Activated CD8-positive, alpha-beta memory T cell treated with anti-CD3 and anti-CD28 coated beads, Interleukin-2, amount 10 ng/mL, durations not matched to agents 7 days and 5 days (primary cell): ENCODE data around the gene PLEKHM3. TPM values are rescaled to one million over a fixed set of nuclear protein-coding genes. Genes with fewer than 3 reads are reported as not detected.

Experiments
- ATAC-seq: fragments of 150-1000 bp; cut with Tn5 transposase; one replicate; pipeline ENCODE4 v1.10.0; 2021; ENCODE audit warnings: moderate library complexity
- CTCF ChIA-PET: fragments of 350-600 bp; sonication (Branson Sonifier 250); formaldehyde crosslinking; loops from one replicate; lab custom pipeline; 2021; ENCODE audit warnings: antibody characterized with exemption; lab: Charles Lee
- DNase-seq: peaks from one replicate; pipeline ENCODE4 v3.0.0-alpha.2; 2020
- H3K27ac Mint-ChIP-seq: one replicate; pipeline ENCODE4 v1.8.0; 2021; ENCODE audit warnings: mild to moderate bottlenecking, mixed read lengths
- H3K27me3 Mint-ChIP-seq: one replicate; pipeline ENCODE4 v1.8.0; 2021; ENCODE audit warnings: mixed read lengths
- H3K36me3 Mint-ChIP-seq: one replicate; pipeline ENCODE4 v1.8.0; 2021; ENCODE audit warnings: mild to moderate bottlenecking, mixed read lengths
- H3K4me1 Mint-ChIP-seq: one replicate; pipeline ENCODE4 v1.8.0; 2021; ENCODE audit warnings: mixed read lengths
- H3K4me3 Mint-ChIP-seq: one replicate; pipeline ENCODE4 v1.8.0; 2021; ENCODE audit warnings: mild to moderate bottlenecking, moderate library complexity, mixed read lengths
- H3K9me3 Mint-ChIP-seq: one replicate; pipeline ENCODE4 v1.8.0; 2022; ENCODE audit warnings: low read depth, mixed read lengths
- total RNA-seq, 2 experiments: library from RNA; stranded (reverse); gene quantifications; one replicate each; pipeline ENCODE4 v1.2.3, GENCODE V29; 2021

Gene PLEKHM3
- total RNA-seq, 2 experiments from 2014 or later = 4.7 to 5.1 TPM

DNA sequence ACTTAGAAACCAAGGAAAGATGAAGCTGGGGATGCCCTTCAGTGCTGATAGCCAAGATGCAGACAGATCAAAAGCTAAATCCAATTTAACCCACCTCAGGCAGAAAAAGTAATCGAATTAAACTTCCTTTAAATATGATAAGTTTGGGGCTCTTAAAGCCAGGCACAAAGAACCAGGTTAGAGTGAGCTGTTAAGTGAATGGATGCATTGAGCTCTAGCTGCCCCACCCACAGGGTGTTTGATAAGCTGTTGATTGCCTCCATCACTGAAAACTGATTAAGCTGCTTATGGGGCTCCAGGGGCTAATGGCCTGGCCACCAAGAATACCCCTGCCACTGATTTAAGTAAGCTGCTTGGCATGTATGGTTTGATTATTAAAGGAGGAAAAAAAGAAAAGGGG is 119.8 kb downstream of the PLEKHM3 start:
- CTCF ChIA-PET = no interaction called here
- Mint-ChIP-seq H3K4me3 (no peak overlapping the region), H3K27ac (no peak overlapping the region), H3K4me1 (no peaks in the 10 kb centered on the region), H3K27me3 (no peaks in the 10 kb centered on the region), H3K9me3 (no peaks in the 10 kb centered on the region), H3K36me3 (no peaks in the 10 kb centered on the region)
- DNase-seq (no peak), ATAC-seq (no peak)

DNA sequence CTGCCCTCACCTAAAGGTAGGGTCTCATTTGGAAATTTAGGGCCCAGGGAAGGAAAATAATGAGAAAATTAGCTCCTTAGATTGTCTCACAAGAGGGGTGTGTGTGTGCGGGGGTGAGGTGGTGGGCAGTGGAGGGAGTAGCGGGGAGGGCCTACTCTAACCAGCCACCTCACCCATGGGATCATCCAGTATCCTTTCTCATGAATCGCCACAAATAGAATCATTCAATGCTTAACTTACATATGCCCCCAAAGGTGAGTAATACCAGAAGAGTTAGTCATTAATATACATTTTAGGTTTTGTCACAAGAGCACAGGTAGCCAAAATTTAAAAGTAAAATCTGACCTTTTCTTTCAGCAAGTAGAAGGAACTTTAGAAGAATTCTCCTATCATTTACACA is 122.1 kb downstream of the PLEKHM3 start:
- H3K36me3 Mint-ChIP-seq = no peaks in the 10 kb centered on the region
- no peak for ATAC-seq

DNA sequence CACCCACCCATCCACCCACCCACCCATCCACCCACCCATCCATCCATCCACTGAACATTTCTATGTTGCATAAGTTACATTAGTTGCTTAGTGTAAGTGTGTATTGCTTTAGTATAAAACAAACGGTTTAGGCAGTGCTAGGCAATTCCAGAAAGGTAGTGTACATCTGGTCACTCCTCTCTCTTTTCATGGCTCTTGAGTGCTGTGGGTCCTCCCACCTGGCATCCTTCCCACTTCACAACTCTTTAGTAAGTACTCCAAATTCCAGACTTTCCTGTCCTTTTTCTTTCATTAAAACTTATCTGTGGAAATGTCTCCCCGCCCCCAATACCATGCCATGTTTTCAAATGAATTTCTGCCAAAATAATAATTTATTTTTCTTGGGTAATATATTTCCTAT is 122.5 kb downstream of the PLEKHM3 start:
- CTCF ChIA-PET = no interaction called here
- Mint-ChIP-seq H3K4me3 (no peak overlapping the region), H3K36me3 (no peaks in the 10 kb centered on the region), H3K9me3 (no peaks in the 10 kb centered on the region), H3K27me3 (no peaks in the 10 kb centered on the region), H3K4me1 (no peaks in the 10 kb centered on the region), H3K27ac (no peak overlapping the region)
- no peak for DNase-seq
- ATAC-seq = no peak

More for the DNA sequence above, 122.1 kb downstream of the PLEKHM3 start:
- no peaks in the 10 kb centered on the region for H3K9me3 Mint-ChIP-seq
- no peak overlapping the region for H3K27ac Mint-ChIP-seq
- H3K4me3 Mint-ChIP-seq = no peak overlapping the region
- CTCF ChIA-PET = no interaction called here
- H3K27me3 Mint-ChIP-seq = no peaks in the 10 kb centered on the region
- no peak for DNase-seq
- no peaks in the 10 kb centered on the region for H3K4me1 Mint-ChIP-seq

DNA sequence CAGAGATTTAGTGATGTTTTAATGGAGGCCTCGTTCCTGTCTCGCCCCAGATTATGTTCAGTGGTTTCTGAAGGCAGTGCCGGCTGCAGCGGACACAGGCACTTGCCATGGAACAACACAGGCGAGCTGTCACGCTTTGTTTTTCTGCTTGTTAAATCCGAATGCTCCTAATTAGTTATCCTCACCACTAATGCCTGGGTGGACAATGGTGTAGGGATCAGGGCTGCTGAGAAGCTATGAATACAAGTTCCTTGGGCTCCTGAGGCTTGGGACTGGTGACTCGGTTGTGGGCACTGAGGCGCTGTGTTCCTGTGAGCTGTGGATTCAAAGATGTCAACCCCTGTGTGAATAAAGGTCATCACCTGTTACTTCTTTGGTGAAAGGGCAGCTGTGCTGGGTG is 123.5 kb downstream of the PLEKHM3 start:
- Mint-ChIP-seq H3K4me3 (no peak overlapping the region), H3K4me1 (no peaks in the 10 kb centered on the region), H3K27me3 (no peaks in the 10 kb centered on the region), H3K9me3 (no peaks in the 10 kb centered on the region), H3K36me3 (no peaks in the 10 kb centered on the region), H3K27ac (no peak overlapping the region)
- ATAC-seq = no peak
- CTCF ChIA-PET = no interaction called here
- no peak for DNase-seq

DNA sequence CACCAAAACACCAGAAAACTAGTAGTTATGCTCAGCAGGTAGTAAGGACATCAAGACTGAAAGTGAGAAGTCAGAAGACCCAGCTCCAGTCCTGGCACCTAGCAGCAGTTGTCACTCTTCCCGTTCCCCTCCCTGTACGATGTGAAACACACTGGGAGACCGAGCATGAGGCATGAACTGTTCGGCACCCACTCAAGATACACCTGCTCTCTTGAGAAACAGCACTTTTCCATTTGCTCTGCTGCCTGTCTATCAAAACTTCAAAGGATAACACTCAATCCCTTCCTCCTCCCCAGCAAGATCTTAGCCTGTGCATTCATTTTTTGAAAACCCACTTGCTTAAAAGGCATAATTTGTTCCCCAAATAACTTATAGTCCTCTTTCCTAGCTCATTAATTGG is 123.9 kb downstream of the PLEKHM3 start:
- Mint-ChIP-seq H3K4me3 (no peak overlapping the region), H3K27me3 (no peaks in the 10 kb centered on the region), H3K36me3 (no peaks in the 10 kb centered on the region), H3K4me1 (no peaks in the 10 kb centered on the region), H3K9me3 (no peaks in the 10 kb centered on the region), H3K27ac (no peak overlapping the region)
- no peak for ATAC-seq
- DNase-seq = no peak
- CTCF ChIA-PET = no interaction called here

DNA sequence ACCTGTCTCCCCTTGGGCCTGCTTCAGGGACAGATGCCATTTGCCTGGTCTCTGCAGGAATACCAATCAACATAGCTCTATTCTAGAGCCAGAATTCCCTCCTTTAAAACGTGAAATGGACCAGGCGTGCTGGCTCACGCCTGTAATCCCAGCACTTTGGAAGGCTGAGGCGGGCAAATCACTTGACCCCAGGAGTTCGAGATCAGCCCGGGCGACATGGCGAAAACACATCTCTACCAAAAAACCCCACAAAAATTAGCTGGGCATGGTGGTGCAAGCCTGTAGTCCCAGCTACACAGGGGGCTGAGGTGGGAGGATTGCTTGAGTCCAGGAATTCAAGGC is 127.0 kb downstream of the PLEKHM3 start:
- Mint-ChIP-seq H3K27me3 (no peaks in the 10 kb centered on the region), H3K4me3 (no peak overlapping the region), H3K4me1 (no peaks in the 10 kb centered on the region), H3K27ac (no peak overlapping the region), H3K9me3 (no peaks in the 10 kb centered on the region), H3K36me3 (no peaks in the 10 kb centered on the region)
- ATAC-seq (no peak), DNase-seq (no peak)
- CTCF ChIA-PET = no interaction called here

DNA sequence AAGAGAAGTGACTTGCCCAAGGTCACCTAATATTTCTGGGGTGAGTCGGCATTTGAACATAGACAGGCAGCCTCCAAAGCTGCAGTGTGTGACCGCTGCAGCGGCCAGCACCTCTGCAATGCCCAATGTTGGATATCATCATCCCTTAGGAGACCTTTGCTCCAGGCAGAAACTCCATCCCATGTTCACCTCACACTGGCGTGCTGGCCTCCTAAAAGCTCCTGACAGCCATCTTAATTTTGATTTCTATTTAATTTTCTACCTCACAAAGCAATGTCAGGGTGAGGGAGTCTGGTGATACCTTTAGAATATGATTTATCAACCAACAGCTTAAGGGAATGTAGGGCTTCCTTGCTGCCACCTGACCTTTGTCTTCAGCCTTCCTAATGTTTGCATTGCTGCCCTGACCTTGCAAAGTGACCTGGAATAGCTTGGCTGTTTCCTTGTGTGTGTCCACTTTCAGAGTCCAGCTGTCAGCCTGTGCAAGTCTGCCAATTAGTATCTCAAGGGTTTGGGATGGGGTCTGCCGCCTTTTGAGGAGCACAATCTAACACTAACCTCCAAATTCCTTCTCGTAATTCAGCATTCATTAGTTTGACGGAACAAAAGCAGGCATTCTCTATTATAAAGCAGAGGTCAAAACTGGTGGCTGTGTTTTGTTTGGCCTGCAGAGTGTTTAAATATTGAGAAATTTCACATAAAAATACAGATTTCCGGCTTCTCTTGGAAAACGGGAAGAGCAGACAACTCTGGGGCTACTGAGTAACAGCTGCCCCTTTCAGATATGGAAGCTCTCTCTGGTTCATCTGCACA is 127.6 kb downstream of the PLEKHM3 start:
- CTCF ChIA-PET = no interaction called here
- DNase-seq (no peak), ATAC-seq (no peak)
- H3K36me3 Mint-ChIP-seq = no peaks in the 10 kb centered on the region
- no peaks in the 10 kb centered on the region for H3K27me3 Mint-ChIP-seq
- H3K9me3 Mint-ChIP-seq = no peaks in the 10 kb centered on the region
- no peaks in the 10 kb centered on the region for H3K4me1 Mint-ChIP-seq
- H3K27ac Mint-ChIP-seq = no peak overlapping the region
- H3K4me3 Mint-ChIP-seq = no peak overlapping the region

DNA sequence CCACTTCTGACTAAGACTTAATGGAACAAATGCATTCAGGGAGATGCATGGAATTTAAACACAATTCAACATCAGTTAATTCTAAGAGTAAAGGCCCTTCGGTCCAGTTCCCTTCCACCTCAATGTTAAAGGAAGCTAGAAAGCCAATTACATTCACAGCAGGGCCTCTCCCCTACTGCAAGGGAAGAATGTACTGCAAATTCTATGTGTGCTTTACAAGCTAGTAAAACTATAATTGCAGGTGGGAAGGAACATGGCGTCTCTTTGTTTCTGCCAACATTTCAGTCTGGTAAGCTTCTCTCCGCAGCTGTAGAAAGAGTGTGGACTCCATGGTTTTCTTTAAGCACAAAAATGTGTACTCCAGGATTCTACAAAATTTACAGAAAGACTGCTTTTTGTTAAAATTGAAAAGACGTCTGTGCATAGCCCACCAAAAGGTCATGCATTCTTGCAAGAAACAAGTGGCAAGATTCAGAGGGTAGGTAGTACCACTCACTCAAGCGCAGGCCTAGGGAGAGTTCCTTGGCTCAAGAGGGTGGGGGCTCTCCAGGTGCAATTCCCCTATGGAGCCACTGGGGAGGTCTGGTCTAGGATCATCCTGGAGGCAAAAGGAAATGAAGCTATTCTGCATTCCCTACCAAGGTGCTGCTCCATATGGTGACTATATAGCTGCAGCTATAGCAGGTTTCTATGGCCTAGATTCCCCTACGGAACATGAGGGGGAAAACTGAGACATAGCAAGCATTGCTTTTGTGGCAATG is 128.6 kb downstream of the PLEKHM3 start:
- H3K9me3 Mint-ChIP-seq = no peaks in the 10 kb centered on the region
- CTCF ChIA-PET = no interaction called here
- ATAC-seq (no peak), DNase-seq (no peak)
- H3K36me3 Mint-ChIP-seq = no peaks in the 10 kb centered on the region
- H3K27ac Mint-ChIP-seq = no peak overlapping the region
- H3K4me3 Mint-ChIP-seq = no peak overlapping the region
- H3K4me1 Mint-ChIP-seq = no peaks in the 10 kb centered on the region
- H3K27me3 Mint-ChIP-seq = no peaks in the 10 kb centered on the region

DNA sequence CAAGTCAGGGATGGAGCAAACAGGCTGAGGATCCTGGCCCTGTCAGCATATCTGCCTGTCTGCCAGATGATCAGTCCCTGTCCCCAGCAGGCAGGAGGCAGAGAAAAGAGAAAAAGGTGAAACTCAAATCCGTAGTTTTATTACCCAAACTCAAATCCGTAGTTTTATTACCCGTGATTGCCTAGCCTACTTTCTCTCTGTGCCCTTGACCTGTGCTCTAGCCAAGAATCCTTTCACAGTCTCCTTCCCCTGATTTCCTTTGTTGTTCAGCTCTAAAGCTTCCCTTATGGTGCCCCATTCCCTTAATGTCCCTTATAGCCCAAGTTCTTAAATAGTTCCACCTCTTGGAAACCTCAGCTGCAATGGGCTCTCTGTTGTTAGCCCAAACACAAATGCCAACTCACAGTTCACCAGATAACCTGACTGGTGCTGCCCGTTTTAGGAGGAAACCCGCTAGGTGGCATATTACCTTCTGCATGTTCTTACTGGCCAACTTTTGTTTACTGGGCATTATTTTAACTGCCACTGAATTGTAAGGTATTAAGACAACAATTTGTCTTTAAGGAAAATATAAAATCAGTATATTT is 130.0 kb downstream of the PLEKHM3 start:
- DNase-seq = no peak
- ATAC-seq = no peak
- H3K4me1 Mint-ChIP-seq = no peaks in the 10 kb centered on the region
- H3K36me3 Mint-ChIP-seq = no peaks in the 10 kb centered on the region
- no peak overlapping the region for H3K4me3 Mint-ChIP-seq
- H3K9me3 Mint-ChIP-seq = no peaks in the 10 kb centered on the region
- CTCF ChIA-PET = no interaction called here
- H3K27me3 Mint-ChIP-seq = no peaks in the 10 kb centered on the region
- H3K27ac Mint-ChIP-seq = no peak overlapping the region

DNA sequence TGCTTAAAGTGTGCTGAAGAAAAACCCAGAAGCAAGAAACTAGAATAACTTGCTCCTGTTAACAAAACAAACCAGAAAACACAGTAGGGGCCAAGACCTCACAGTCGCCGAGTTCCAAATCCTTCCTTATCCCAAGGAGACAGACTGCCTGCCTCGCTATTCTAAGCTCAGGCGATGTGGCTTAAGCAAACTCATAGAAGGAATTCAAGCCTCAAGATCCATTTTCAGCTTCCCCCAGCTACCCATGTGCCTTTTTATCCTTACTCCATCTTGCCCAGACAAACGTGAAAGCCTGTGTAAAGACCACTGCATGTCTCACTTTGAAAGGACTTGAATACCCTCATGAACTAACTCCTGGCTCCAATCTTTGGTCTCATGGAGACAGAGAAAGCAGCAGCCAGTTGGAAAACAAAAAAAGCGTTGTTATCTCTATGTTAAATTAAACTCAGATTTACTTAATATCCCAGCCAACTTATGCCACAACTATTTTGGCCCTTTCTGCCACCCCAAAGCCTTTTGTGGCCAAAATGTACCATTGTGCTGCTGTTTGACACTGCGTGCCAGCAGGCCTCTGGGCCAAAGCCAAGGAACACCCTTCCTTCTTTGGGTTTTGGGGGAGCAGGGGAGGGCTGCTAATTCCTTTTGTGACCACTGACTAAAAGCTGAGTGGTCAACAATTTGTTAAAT is 132.5 kb downstream of the PLEKHM3 start:
- Mint-ChIP-seq H3K4me1 (no peaks in the 10 kb centered on the region), H3K27ac (no peak overlapping the region), H3K36me3 (no peaks in the 10 kb centered on the region), H3K27me3 (no peaks in the 10 kb centered on the region), H3K4me3 (no peak overlapping the region), H3K9me3 (no peaks in the 10 kb centered on the region)
- CTCF ChIA-PET = no interaction called here
- DNase-seq = no peak
- ATAC-seq = no peak

DNA sequence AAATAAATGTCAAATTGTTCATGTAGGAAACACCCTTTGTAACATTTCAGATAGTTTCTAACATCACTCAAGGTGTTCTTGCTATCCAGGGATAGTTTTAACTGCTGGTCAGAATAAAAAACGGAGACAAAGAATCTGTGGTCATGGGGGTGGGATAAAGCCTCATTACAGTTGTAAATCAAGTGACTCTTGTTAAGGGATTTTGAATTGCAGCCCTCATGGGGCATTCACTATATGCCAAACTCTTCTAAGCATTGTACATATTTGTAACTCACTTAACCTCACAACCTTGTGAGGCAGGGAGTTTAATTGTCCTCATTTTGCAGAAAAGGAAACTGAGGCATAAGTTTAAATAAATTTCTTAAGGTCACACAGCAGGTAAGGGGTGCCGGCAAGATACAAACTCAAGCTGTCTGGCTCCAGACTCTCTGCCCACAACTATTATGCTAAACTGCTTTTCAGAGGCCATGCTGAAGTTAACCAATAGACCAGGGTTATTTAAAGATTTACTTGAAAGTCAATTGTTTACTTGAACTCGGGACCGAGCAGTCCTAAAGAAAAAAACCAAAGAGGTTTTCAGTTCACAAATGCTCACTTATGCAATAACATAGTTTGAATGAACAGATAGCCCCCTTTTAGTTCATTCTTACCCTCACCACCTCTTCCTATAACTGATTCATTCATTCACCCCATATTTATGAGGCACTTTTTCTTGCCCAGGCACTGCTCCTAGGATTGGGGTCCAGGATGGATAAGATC is 134.1 kb downstream of the PLEKHM3 start:
- DNase-seq (no peak), ATAC-seq (no peak)
- CTCF ChIA-PET = no interaction called here
- no peaks in the 10 kb centered on the region for H3K9me3 Mint-ChIP-seq
- H3K36me3 Mint-ChIP-seq = no peaks in the 10 kb centered on the region
- no peaks in the 10 kb centered on the region for H3K27me3 Mint-ChIP-seq
- H3K4me1 Mint-ChIP-seq = no peaks in the 10 kb centered on the region
- no peak overlapping the region for H3K27ac Mint-ChIP-seq
- H3K4me3 Mint-ChIP-seq = no peak overlapping the region

DNA sequence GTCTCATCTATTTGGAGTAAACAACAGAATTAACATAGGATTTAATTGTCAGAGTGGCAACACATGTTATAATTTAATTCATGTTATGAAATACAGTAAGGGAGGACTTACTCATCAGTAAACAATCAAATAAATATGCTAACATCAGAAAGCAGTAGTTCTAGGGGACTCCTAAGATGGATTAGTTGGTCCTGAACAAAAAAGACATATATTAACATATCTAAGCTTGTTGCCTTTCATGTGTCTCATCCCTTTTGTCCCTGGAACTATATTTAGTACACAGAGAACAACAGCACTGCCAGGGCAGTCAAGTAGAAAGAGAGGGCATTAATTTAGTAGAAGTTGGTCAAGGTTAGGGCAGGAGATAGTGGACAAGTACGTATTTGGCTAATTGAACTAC is 137.8 kb downstream of the PLEKHM3 start:
- ATAC-seq (no peak), DNase-seq (no peak)
- no peaks in the 10 kb centered on the region for H3K27me3 Mint-ChIP-seq
- CTCF ChIA-PET = no interaction called here
- H3K4me1 Mint-ChIP-seq = peaks cover 1% of the 10 kb centered on the region
- no peak overlapping the region for H3K4me3 Mint-ChIP-seq
- no peak overlapping the region for H3K27ac Mint-ChIP-seq
- H3K9me3 Mint-ChIP-seq = no peaks in the 10 kb centered on the region
- H3K36me3 Mint-ChIP-seq = no peaks in the 10 kb centered on the region

DNA sequence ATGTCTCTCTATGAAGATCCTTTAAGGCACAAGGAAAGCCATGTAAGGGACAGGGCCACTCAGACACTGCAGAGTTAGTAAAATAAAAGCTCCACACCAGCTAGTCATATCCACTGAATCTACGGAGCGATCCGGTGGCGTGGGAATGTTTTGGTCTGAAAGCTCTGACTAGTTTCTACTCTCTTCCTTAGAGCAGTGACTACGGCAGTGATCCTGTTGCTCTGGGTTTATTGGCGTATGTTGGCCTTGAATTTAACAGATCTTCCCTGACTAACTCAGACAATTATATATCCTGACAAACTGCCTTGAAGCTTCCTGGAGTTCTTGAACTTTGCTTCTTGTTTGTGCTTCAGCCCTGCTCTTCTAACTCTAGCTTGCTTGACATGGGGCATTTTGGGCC is 140.3 kb downstream of the PLEKHM3 start:
- Mint-ChIP-seq H3K27me3 (no peaks in the 10 kb centered on the region), H3K4me3 (no peak overlapping the region), H3K4me1 (peaks cover 1% of the 10 kb centered on the region), H3K9me3 (no peaks in the 10 kb centered on the region), H3K27ac (no peak overlapping the region), H3K36me3 (no peaks in the 10 kb centered on the region)
- DNase-seq (no peak), ATAC-seq (no peak)
- CTCF ChIA-PET = no interaction called here
